Measurements from ENCODE around the gene SH3RF2. TPM values are rescaled to one million over a fixed set of nuclear protein-coding genes. Genes with fewer than 3 reads are reported as not detected.

The SH3RF2 gene
- total and polyA plus RNA-seq, 9 of the 15 experiments (the other 6 are each of a cell fraction or from before 2014, with no cell fraction given): 0.05 TPM; not detected in 8

GRCh38 chr5:145887217-145887616, 49.2 kb upstream of the SH3RF2 start (continued):
- TF ChIP-seq REST (IDR thresholded peaks at IDR 0.05; ENCODE audit: borderline replicate concordance) (peak; percentile 51; the same call in 1 of the 2 replicates), REST (CRISPR knock-in tag; IDR thresholded peaks at IDR 0.05; ENCODE audit: low read depth) (no peak), THRB (CRISPR knock-in tag; conservative IDR thresholded peaks at IDR 0.05) (no peak), SMC3 (conservative IDR thresholded peaks at IDR 0.05; ENCODE audit: insufficient read depth, low read depth, low read length) (0 out of 2 replicates have a peak, but pooled peaks have one; percentile 15), PTBP1 (IDR thresholded peaks at IDR 0.05; ENCODE audit: low read depth, low read length) (no peak), HMBOX1 (IDR thresholded peaks at IDR 0.05) (peak; percentile 87), TOE1 (IDR thresholded peaks at IDR 0.05; ENCODE audit: borderline replicate concordance) (no peak), TOE1 (CRISPR knock-in tag; IDR thresholded peaks at IDR 0.05; ENCODE audit: borderline replicate concordance, low read depth) (no peak), CTCF (IDR thresholded peaks at IDR 0.05 in 2 of 3, conservative IDR thresholded peaks at IDR 0.05 in 1 of 3; ENCODE audit: insufficient read depth in 2 of 3, low read depth in 1 of 3, low read length in 3 of 3) (peak; percentile 31 to 63 (median 47); a peak in 3 of 6 replicates), RB1 (IDR thresholded peaks at IDR 0.05; ENCODE audit: low read depth) (no peak), PREB (CRISPR knock-in tag; IDR thresholded peaks at IDR 0.05) (no peak), NR3C1 (CRISPR knock-in tag; IDR thresholded peaks at IDR 0.05) (no peak), NCOA6 (IDR thresholded peaks at IDR 0.05) (no peak), ZFP1 (CRISPR knock-in tag; IDR thresholded peaks at IDR 0.05) (no peak), FOXA1 (IDR thresholded peaks at IDR 0.05; ENCODE audit: borderline replicate concordance) (no peak)

Measured in K562 (cell line).